GM21786 (cell line): ENCODE data around the gene CCDC88B.

Experiments used
- ATAC-seq: cut with Tn5 transposase; IDR thresholded peaks from one replicate; pipeline ENCODE4 v1.9.1; 2021; ENCODE audit not compliant: unreplicated experiment

CCDC88B gene

DNA sequence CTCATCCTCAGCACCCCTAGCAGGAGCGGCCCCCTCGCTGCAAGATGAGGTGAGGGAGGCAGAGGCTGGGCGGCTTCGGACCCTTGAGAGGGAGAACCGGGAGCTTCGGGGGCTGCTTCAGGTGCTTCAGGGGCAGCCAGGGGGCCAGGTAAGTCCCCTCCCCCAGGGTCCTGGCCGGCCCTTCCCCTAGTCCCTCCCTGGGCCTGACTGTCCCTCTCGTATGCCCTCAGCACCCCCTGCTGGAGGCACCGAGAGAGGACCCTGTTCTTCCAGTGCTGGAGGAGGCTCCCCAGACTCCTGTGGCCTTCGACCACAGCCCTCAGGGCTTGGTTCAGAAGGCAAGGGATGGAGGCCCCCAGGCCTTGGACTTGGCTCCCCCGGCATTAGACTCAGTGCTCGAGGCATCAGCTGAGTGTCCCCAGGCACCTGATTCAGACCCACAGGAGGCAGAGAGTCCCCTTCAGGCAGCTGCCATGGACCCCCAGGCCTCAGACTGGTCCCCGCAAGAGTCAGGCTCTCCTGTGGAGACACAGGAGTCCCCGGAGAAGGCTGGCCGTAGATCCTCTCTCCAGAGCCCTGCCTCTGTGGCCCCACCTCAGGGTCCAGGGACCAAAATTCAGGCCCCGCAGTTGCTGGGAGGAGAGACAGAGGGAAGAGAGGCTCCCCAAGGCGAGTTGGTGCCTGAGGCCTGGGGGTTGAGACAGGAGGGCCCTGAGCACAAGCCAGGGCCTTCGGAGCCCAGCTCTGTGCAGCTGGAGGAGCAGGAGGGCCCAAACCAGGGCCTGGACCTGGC lies 4.0 kb downstream of the CCDC88B start:
- ATAC-seq: no peak

DNA sequence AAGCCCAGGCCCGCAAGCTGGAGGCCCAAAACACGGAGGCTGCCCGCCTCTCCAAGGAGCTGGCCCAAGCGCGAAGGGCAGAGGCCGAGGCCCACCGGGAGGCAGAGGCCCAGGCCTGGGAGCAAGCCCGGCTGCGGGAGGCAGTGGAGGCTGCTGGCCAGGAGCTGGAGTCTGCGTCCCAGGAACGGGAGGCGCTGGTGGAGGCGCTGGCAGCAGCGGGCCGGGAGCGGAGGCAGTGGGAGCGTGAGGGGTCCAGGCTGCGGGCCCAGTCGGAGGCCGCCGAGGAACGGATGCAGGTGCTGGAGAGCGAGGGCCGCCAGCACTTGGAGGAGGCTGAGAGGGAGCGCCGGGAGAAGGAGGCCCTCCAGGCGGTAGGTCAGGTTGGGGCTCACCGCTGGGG lies 4.8 kb downstream of the CCDC88B start:
- ATAC-seq: no peak

DNA sequence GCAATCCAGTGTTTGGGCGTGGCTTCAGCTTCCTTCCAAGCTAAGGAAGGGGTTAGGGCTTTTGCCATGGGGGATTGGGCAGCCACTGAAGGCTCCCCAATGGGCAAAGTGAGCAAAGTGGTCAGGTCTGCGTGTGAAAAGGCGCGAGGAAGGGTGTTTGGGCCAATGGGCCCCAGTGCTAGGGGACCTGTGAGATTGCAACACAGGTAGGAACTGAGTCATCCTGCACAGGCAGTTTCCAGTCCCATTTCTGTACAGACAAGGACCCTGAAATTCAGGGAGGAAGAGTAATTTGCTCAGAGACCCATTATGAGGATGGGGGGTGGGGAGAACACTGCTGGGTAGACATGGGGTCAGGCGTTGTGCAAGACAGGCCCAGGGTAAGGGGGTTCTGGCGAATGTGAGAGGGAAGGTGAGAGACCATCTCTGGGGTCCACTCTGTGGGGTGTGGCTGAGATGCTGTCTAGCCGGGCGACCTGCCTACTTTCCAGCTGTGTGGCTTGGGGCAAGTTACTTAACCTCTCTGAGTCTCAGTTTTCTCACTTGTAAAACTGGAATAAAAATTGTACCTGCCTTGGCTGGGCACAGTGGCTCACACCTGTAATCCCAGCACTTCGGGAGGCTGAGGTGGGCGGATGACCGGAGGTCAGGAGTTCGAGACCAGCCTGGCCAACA lies 7.3 kb downstream of the CCDC88B start:
- no peak for ATAC-seq

DNA sequence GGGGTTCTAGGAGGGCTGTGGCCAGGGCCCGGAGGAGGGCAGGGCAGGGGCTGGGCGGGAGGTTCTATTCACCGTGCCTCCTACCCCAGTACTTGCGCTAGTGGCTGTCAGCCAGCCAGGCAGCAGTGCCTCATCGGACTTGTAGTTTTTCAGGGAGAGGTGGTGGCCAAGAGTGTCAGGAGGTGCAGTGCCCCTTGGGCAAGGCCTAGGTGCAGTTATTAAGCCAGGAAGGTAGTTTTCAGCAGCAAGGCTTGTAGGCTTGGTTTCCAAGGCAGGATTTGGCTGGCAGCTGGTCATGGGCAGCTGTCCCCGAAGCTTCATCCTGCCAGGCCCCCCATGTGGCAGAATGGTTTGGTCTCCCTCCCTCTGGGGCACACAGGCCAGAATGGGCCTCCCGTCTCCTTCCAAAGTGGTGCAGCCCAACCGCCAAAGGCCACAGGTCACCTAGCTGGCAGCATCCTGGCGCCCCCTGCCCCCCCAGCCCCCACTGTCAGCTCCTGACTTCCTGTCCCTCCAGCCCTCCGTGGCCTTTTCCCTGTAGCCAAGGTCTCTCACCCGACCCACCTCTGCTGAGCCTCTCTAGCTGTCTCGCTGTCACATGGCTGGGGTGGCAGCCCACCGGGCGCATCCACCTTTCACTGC lies 8.5 kb downstream of the CCDC88B start:
- ATAC-seq: no peak

DNA sequence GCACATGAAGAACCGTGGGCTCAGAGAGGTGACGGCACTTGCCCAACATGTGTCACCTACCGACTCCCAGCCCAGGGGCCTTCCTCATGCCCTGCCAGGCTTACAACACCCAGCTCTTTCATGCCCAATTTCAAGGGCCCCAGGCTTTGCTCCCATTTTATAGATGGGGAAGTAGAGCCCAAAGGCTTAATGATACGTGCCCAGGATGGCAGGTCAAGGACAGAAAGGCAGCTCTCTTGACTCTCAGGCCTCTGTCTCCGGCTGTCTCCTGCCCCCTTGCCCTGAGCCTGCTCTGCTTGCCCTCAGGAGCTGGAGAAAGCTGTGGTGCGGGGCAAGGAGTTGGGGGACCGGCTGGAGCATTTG lies 9.0 kb downstream of the CCDC88B start:
- ATAC-seq: no peak

DNA sequence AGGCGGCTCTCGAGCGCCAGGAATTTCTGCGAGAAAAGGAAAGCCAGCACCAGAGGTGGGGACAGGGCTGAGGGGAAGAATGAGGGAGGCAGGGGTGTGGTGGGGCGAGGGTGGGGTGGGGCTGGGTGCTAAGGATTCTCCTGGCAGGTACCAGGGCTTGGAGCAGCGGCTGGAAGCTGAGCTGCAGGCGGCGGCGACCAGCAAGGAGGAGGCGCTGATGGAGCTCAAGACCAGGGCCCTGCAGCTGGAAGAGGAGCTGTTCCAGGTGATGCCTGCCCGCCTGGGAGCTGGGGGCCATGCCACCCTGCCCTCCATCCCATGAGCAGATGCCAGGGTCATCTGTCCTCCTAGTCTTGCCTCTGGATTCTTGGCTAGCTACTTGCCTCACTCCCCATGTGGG lies 9.4 kb downstream of the CCDC88B start:
- ATAC-seq: no peak

DNA sequence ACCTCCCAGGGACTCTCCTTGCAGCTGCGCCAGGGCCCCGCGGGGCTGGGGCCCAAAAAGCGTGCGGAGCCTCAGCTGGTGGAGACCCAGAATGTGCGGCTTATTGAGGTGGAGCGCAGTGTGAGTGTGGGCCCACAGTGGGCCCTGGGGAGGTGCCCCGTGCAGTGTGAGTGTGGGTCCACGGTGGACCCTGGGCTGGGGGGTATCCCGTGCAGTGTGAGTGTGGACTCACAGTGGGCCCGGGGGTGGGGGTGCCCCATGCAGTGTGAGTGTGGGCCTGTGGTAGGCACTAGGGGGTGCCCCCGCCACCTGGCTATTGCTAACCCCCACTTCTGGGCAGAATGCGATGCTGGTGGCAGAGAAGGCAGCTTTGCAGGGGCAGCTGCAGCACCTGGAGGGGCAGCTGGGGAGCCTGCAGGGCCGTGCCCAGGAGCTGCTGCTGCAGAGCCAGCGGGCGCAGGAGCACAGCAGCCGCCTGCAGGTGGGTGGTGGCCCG lies 11.2 kb downstream of the CCDC88B start:
- no peak for ATAC-seq

DNA sequence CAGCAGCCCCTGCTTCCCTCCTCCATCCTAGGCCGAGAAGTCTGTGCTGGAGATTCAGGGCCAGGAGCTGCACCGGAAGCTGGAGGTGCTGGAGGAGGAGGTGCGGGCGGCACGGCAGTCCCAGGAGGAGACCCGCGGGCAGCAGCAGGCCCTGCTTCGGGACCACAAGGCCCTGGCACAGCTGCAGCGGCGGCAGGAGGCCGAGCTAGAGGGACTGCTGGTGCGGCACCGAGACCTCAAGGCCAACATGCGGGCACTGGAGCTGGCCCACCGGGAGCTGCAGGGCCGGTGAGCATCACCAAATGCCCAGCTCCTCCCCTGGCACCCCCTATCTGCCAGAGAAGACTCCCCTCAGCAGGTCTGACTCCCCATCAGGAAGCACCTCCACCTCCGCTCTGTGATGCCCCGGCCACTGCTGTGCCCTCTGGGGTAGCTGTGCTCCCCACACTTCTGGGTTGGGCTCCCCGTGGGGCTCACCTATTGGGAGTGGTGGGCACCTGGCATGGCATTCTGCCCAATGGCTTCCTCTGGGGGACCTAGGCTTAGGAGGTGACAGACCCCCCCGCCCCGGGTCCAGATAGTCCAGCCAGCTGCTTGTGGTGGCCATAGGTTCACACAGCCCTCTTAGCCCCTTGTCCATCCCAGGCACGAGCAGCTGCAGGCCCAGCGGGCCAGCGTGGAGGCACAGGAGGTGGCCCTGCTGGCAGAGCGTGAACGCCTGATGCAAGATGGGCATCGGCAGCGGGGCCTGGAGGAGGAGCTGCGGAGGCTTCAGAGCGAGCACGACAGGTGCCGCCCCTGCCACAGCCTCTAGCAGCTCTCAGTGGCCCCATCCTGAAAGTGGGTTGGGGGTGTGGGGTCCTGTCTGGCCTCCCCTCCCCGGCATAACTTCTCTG lies 12.3 kb downstream of the CCDC88B start:
- ATAC-seq: no peak

DNA sequence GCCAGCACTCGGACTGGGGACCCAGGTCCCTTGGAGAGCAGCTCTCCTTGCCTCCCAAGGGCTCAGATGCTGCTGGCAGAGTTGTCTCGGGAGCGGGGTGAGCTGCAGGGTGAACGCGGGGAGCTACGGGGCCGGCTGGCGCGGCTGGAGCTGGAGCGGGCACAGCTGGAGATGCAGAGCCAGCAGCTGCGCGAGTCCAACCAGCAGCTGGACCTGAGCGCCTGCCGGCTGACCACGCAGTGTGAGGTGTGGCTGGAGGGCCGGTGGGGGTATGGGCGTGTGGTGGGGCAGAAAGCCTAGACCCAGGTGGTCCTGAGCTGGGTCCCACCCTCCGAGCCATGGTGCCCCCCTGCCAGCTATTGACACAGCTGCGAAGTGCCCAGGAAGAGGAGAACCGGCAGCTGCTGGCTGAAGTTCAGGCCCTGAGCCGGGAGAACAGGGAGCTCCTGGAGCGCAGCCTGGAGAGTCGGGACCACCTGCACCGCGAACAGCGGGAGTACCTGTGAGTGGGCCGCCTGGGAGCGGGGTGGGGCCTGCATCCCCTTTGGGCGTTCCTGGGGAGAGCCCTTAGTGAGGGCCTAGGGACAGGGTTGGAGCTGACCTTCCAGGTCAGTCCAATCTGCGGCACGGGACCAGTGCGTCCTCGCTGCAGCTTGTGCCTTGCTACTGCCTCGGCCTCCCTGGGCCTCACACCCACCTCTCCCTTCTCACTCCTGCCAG lies 13.2 kb downstream of the CCDC88B start:
- no peak for ATAC-seq

DNA sequence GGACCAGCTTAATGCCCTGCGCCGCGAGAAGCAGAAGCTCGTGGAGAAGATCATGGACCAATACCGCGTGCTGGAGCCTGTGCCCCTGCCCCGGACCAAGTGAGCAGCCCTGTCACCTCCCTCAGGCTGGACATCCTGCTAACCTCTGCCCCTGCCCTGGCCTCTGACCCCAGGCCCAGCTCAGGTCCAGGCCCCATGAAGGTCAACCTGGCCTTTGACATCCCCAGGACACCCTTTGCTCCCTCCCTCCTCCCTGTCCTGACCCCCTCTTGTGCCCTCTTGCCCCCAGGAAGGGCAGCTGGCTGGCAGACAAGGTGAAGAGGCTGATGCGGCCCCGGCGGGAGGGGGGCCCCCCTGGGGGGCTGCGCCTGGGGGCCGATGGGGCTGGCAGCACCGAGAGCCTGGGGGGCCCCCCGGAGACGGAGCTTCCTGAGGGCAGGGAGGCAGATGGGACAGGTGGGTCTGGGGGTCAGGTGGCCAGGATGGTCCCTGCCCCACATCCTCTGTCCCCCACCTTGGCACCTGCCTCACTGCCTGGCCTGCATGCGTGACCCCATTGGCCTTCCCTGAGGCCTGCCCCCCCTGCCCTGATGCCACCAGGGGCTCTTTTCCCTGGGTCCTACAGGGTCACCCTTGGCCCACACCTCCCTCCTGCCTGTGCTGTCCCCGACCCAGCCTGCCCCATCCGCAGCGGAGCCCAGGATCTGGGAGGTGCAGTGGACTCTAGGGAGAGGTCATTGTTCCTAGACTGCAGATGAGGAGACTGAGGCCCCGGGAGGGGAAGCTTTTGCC lies 13.9 kb downstream of the CCDC88B start:
- no peak for ATAC-seq

DNA sequence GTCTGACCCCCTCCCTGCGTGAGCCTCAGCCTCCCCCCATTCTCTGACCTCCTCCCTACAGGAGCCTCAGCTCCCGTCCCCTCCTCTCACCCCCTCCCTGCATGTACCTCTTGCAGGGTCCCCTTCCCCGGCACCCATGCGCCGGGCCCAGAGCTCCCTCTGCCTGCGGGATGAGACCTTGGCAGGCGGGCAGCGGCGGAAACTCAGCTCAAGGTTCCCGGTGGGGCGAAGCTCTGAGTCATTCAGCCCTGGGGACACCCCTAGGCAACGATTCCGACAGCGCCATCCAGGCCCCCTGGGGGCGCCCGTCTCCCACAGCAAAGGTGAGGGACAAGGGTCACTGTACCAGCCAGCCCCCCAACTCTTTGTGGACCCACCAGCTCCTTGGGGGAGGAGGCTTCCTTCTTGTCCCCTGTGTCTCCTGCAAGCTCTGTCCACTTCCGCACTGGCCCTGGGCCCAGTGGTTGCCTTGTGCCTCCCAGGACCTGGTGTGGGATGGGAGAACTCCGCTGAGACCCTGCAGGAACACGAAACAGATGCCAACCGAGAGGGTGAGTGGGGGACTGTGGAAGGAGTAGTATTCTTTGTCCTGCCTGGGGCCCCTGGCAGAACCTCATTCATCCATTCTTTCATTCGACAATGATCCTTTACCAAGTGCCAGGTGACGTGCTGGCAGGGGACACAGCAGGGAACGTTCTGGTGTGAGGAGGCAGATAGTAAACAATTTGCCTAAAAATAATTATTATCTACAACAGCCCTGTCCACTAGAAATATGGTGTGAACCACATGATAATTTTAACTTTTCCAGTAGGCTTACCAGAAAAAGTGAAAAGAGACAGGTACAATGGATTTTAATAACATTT lies 15.3 kb downstream of the CCDC88B start:
- no peak for ATAC-seq

DNA sequence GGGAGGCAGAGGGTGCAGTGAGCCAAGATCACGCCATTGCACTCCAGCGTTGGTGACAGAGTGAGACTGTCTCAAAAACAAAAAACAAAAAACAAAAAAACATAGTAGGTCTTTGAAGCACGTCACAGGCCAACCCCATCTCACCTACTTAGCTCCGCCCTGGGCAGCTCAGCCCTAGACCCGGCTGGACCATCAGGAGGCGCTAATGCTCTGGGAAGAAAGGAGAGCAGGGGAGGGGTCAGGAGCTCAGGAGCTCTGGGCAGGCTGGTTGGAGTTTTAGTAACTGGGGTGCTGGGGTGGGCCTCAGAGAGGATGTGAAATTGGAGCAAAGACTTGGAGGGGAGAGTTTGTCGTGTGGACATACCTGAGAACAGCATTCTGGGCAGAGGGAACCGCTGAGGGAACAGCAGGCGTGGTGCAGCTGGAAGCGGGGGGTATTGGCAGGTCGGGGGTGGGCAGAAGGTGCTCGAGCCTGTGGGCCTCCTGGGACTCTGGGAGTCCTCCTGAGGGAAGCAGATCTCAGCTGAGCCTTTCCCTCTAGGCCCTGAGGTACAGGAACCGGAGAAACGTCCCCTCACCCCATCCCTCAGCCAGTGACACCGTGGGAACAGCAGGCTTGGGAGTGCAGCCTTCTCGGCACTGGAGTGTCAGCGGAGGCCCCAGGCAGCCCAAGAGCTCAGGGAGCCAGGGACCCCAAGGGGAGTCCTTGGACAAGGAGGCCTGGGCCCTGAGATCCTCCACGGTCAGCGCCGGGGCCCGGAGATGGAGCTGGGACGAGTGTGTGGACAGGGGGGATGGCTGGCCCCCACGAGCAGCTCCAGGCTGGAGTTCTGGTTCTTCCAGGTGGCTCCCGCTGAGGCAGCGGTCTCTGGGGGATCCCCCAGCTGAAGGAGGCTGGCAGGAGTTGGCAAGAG lies 16.8 kb downstream of the CCDC88B start:
- ATAC-seq: no peak

DNA sequence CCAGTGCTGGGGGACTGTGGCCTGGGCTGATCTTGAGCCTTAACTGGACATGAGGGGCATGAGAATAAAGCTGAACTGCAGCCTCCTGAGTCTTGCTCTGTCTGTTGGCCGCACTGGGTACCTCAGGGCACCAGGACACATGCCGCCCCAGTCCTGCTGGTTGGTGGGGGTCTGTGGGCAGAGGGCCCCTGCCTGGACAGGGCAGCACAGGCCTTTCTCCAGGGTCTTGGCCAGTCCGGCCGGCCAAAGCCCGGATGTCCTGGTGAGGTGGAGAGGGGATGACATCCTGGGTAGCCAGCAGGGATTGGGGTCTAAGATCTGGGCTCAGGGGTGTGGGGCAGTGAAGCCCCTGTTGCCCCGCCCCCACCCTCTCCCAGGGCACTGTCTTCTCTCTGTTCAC lies 17.4 kb downstream of the CCDC88B start:
- ATAC-seq: no peak

DNA sequence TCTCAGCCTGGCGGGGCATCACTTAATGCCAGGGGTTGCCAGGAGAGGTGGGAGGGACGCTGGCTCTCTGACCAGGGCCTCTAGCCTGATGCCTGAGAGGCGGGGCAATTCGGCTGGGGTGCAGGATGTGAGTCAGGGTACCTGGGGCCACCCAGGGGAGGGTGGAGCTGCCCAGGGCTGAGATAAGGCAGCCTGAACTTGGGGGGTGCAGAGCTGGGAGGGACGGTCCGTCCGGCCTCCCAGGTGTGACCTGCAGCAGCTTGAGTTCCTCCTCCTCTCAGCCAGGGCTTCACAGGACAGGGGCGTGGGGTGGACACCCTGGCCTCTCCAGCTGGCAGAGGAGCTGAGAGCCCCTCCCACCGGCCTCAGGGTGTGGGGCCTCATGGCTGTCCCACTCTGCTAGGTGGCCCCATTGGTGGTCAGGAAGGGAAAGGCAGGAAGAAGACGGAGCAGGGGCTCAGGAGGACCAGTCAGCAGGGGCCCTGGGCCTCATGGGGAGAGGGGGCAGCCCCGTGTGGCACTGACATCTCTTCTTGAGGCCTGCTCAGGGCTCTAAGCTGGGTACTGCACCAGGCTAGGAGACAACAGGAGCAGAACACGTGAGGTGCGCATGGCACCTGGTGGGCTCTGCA lies 18.0 kb downstream of the CCDC88B start:
- ATAC-seq: no peak

DNA sequence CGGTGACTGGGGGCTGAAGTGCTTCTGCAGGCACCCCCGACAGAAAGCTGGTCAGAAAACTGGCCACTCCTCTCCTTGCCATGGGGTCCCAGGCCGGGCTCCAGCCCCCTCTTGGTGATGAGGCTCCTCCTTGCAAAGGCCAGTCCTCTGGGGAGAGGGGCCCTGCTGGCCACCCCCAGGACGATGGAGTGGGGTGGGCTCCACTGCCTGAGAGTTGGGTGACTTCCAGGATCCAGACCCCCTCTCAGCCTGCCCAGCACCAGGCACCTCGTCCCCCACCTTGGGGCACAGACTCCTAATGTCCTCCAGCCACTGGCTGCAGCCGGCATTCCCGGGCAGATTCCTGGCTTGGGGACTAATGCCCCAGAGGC lies 18.5 kb downstream of the CCDC88B start:
- no peak for ATAC-seq

DNA sequence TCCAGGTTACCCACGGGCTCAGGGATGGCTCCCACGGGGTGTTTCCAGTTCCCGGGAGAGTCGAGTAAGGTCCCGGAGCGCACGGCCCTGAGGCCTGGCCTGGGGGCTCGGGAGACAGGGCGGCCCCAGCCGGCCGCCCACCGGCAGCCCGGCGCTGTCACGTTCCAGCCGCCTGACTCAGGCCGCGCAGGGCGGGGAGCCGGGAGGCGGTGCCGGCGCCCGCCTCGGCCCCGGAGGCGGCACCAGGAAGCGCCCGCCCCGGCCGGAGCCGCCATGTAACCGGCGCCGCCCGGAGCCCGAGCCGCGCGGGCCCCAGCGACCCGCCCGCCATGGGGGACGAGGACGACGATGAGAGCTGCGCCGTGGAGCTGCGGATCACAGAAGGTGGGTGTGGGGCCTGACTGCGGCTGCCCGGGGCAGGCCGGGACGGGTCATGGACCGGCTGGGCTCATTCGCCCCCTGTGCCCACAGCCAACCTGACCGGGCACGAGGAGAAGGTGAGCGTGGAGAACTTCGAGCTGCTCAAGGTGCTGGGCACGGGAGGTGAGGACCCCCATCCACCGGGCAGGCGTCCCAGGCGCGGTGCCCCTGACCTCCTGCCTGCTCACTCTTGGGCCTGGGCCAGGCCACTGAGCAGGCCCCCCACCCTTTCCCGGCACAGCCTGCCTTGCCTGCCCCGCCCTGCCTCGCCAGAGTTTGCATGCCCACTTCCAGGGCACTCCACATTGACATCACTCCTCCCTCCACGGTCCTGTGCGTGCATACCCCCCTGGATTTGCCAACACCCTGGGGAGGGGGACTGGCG lies 19.1 kb downstream of the CCDC88B start, which contains the start of gene RPS6KA4:
Gene RPS6KA4, plus strand, starts transcription at position 256 of the 805 bp plus-strand sequence. Its CDS starts 74 bp downstream, at position 330.
- peak; percentile 54 for ATAC-seq
